Measurements from ENCODE around the gene COBL. TPM values are rescaled to one million over a fixed set of nuclear protein-coding genes. Genes with fewer than 3 reads are reported as not detected.

The COBL gene
- total RNA-seq, 1 experiment from 2014 or later: 63.6 TPM

GRCh38 chr7:51239691-51240090, 76.9 kb downstream of the COBL start:
- H3K27me3 ChIP-seq (replicated peaks; ENCODE audit: control insufficient read depth, insufficient read depth, low read length): no peaks in the 10 kb centered on the region
- no TSS peak for BruUV-seq (replicated peaks)
- H3K9me3 ChIP-seq: no peaks in the 10 kb centered on the region
- TF ChIP-seq CTCF (IDR thresholded peaks at IDR 0.05; ENCODE audit: insufficient read depth in 1 of 2, low read depth in 1 of 2, low read length in 1 of 2, severe bottlenecking in 1 of 2, unreplicated experiment in 1 of 2): no peak
- POLR2A ChIA-PET: no interaction called here
- Mint-ChIP-seq H3K4me1 (ENCODE audit: low read depth, unreplicated experiment) (peaks cover 31% of the 10 kb centered on the region), H3K27me3 (ENCODE audit: insufficient read depth, unreplicated experiment) (no peaks in the 10 kb centered on the region), H3K9me3 (ENCODE audit: unreplicated experiment) (no peaks in the 10 kb centered on the region), H3K36me3 (ENCODE audit: insufficient read depth, unreplicated experiment) (peaks cover 20% of the 10 kb centered on the region), H3K4me3 (ENCODE audit: unreplicated experiment) (peak overlapping the region; percentile 63), H3K27ac (ENCODE audit: unreplicated experiment) (peak overlapping the region; percentile 92)
- CTCF ChIA-PET: no interaction called here
- intact Hi-C loops (cut with micrococcal nuclease; ENCODE audit: unreplicated experiment): loop anchor here (1.0 kb wide), 2 partner anchors 11 to 24 kb away; no protein-coding TSS in a partner anchor
- peaks cover 1% of the 10 kb centered on the region; the same call in 1 of the 2 replicates for H3K36me3 ChIP-seq (ENCODE audit: control insufficient read depth, insufficient read depth, low read length)
- peaks cover 54% of the 10 kb centered on the region for H3K4me1 ChIP-seq
- no peak overlapping the region for H3K4me3 ChIP-seq (ENCODE audit: low read depth, low read length)
- DNase-seq: no peak

- Mint-ChIP-seq H3K27me3 (ENCODE audit: insufficient read depth, unreplicated experiment) (no peaks in the 10 kb centered on the region), H3K4me3 (ENCODE audit: unreplicated experiment) (peak overlapping the region; percentile 63), H3K27ac (ENCODE audit: unreplicated experiment) (peak overlapping the region; percentile 92), H3K4me1 (ENCODE audit: low read depth, unreplicated experiment) (peaks cover 38% of the 10 kb centered on the region), H3K36me3 (ENCODE audit: insufficient read depth, unreplicated experiment) (peaks cover 20% of the 10 kb centered on the region), H3K9me3 (ENCODE audit: unreplicated experiment) (no peaks in the 10 kb centered on the region)
- no peak overlapping the region for H3K4me3 ChIP-seq (ENCODE audit: low read depth, low read length)
- intact Hi-C loops (cut with micrococcal nuclease; ENCODE audit: unreplicated experiment): loop anchor here (1.0 kb wide), 2 partner anchors 11 to 24 kb away; no protein-coding TSS in a partner anchor
- H3K36me3 ChIP-seq (ENCODE audit: control insufficient read depth, insufficient read depth, low read length): peaks cover 1% of the 10 kb centered on the region; the same call in 1 of the 2 replicates
- BruUV-seq (replicated peaks): no TSS peak
- no peaks in the 10 kb centered on the region for H3K27me3 ChIP-seq (replicated peaks; ENCODE audit: control insufficient read depth, insufficient read depth, low read length)
- ChIA-PET CTCF (no interaction called here), POLR2A (no interaction called here)
- peaks cover 56% of the 10 kb centered on the region for H3K4me1 ChIP-seq
- peak; percentile 52 to 63 for DNase-seq
- no peaks in the 10 kb centered on the region for H3K9me3 ChIP-seq
- TF ChIP-seq CTCF (IDR thresholded peaks at IDR 0.05; ENCODE audit: insufficient read depth in 1 of 2, low read depth in 1 of 2, low read length in 1 of 2, severe bottlenecking in 1 of 2, unreplicated experiment in 1 of 2): no peak
These were observed 77.6 kb downstream of the COBL start for GRCh38 chr7:51238981-51239495.

- no peaks in the 10 kb centered on the region for H3K9me3 ChIP-seq
- ChIA-PET CTCF (no interaction called here), POLR2A (no interaction called here)
These were observed 79.0 kb downstream of the COBL start for GRCh38 chr7:51237446-51238133.

More at GRCh38 chr7:51237446-51238133, 79.0 kb downstream of the COBL start:
- H3K4me3 ChIP-seq (ENCODE audit: low read depth, low read length): no peak overlapping the region
- H3K27ac Mint-ChIP-seq (ENCODE audit: unreplicated experiment): no peak overlapping the region
- no peaks in the 10 kb centered on the region for H3K27me3 Mint-ChIP-seq (ENCODE audit: insufficient read depth, unreplicated experiment)
- peaks cover 61% of the 10 kb centered on the region for H3K4me1 ChIP-seq
- intact Hi-C loops (cut with micrococcal nuclease; ENCODE audit: unreplicated experiment): no loop called here
- peaks cover 20% of the 10 kb centered on the region for H3K36me3 Mint-ChIP-seq (ENCODE audit: insufficient read depth, unreplicated experiment)
- H3K27me3 ChIP-seq (replicated peaks; ENCODE audit: control insufficient read depth, insufficient read depth, low read length): no peaks in the 10 kb centered on the region
- H3K36me3 ChIP-seq (ENCODE audit: control insufficient read depth, insufficient read depth, low read length): peaks cover 1% of the 10 kb centered on the region; the same call in 1 of the 2 replicates
- TF ChIP-seq CTCF (IDR thresholded peaks at IDR 0.05; ENCODE audit: insufficient read depth in 1 of 2, low read depth in 1 of 2, low read length in 1 of 2, severe bottlenecking in 1 of 2, unreplicated experiment in 1 of 2): no peak
- no peaks in the 10 kb centered on the region for H3K9me3 Mint-ChIP-seq (ENCODE audit: unreplicated experiment)
- no TSS peak for BruUV-seq (replicated peaks)
- H3K4me1 Mint-ChIP-seq (ENCODE audit: low read depth, unreplicated experiment): peaks cover 51% of the 10 kb centered on the region
- DNase-seq: no peak
- no peak overlapping the region for H3K4me3 Mint-ChIP-seq (ENCODE audit: unreplicated experiment)

Measured in Caco-2 (cell line).